ENCODE measurements around the gene ZCCHC8. TPM values are rescaled to one million over a fixed set of nuclear protein-coding genes. Genes with fewer than 3 reads are reported as not detected.
A peak's percentile ranks its signal among the peaks of the same experiment; 100 is the strongest.

Gene ZCCHC8
- total RNA-seq: 9.9 TPM

DNA sequence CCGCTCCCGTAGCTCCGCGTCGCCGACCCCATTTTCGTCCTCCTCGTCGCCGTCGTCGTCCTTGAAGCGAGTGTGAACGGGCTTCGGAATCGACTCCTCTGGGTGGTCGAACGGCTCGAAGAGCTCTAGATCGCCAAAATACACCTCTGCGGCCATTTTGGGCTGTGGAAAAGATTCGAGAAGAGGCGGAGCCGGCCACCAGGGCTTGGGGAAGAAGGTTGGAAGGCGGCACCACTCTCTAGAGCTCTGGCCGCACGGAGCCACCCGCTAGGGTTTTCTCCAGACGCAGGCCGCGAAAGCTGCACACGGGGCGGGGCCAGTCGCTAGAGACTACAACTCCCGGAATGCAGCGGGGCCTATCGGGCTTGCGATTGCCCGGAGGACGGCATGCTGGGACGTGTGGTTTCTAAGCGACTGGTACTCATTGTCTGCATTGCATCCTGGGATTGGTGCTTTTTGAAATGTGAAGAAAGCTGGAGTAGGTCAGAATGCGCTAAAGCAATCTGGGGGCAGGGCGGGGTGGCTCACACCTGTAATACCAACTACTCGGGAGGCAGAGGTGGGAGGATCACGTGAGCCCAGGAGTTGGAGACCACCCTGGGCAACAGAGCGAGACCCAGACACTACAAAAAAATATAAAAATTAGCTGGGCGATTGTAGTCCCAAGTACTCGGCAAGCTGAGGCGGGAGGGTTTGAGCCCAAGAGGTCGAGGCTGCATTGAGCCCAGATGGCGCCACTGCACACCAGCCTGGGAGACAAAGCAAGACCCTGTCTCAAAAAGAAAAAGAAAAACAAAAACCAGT is at the start of gene ZCCHC8:
TSS of gene ZCCHC8 (minus strand) at position 248 of the 804 bp plus-strand sequence. CDS start at position 156, 92 bp downstream.
- peak; percentile 97 for ATAC-seq
- peak; percentile 98 for DNase-seq (ENCODE audit: low spot score)

DNA sequence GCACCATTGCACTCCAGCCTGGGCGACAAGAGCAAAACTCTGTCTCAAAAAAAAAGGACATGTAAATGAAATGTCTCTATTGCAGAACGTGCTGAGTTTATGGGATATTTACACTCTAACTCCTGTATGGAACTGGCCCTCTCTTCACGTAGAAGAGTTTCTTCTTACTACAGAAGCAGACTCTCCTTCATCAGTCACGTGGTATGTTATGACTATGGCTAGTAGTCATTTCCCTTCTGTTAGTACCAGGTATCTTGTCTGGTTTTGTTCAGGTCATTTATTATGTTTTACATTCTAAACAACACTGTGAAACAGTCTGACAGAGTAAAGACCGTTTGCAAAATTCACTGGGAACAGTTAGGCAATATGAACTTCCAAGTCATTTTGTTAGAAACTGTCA is 46.6 kb upstream of the ZCCHC8 start:
- ATAC-seq (no peak), DNase-seq (ENCODE audit: low spot score) (no peak)

DNA sequence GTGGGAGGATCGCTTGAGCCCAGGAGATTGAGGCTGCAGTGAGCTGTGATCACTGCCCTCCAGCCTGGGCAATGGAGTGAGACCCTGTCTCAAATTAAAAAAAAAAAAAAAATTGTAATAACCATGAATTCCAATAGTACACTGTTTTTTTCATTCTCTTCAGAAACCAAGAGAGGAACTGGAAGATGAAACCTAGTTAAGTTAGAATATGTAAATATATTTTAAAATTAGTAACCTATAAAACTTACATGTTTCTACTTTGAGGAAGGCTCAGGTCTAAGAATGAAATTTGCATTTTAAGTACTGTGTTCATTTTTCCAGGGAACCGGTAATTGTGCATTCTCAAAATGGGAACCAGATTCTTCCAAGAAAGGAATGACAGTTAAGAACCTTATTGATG is 45.1 kb upstream of the ZCCHC8 start:
- ATAC-seq (no peak), DNase-seq (ENCODE audit: low spot score) (no peak)

DNA sequence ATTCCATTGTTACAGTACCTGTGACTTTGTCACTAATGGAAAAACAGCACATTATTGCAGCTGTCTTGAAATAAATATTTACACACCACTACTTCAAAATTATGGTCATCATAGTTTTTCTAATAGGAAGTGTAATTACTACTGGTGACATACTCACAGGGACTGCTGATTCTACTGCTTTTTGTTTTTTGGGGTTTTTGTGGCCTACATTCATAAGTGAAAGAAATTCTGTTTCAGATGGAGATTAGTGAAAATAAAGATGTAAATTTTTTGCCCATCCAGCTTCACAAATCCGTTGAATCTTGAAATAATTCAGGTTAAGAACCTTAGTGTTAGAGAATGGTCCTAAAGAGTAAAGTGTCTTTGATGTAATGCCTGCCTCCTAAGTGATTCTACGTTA is 43.8 kb upstream of the ZCCHC8 start:
- DNase-seq (ENCODE audit: low spot score) (no peak), ATAC-seq (no peak)

DNA sequence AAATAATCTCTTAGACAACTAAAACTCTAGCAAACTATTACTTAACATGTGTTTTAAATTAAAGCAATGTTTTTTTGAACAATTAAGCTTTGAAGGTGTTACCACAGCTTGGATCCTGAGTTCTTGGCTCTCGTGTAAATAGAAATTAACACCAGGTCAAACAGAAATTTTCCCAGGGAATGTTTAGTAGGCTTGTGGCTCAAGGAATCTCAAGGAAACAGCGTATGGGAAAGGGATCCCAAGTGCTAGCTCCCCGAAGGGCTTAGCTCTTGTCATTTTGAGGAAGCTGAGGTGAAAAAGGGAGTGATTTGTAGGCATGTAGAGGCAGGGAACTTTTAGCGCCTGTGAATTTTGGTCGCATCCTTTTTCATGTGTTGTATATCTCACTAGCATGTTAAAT is 37.8 kb upstream of the ZCCHC8 start:
- no peak for DNase-seq (ENCODE audit: low spot score)
- ATAC-seq: no peak

DNA sequence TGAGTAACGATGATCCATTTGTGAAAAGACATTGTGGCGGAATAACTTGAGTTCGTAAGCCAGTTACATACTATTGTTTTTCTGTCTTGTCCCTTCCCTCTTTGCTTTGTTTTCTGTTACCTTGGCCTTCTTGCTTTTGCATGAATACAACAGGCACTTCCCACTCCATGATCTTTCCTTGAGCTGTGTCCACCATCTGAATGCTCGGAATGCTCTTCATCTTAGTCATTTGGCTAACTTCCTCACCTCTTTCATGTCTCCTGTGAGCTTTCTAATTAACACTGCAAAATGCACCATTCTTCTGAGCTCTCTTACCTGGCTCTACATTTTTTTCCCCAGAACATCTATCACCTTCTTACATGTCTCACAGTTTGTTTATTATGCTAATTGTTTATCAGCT is 36.3 kb upstream of the ZCCHC8 start:
- ATAC-seq: no peak
- no peak for DNase-seq (ENCODE audit: low spot score)

DNA sequence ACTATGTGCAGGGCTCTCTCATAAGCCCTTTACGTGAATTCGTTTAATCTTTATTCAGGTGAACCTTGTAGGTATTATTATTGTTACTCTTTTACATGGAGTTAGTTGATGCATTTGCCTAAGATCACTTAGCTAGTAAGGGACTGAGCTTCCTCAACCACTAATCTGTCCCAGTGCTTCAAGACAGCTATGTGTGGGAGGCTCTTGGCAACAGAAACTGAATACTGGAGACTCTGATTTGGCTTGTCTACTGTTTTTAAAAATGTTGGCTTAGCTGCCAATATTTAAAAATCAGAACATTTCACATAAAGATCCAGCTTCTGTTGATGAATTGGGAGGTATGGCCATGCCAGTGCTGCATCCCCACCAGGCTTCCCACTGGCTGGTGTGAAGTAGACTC is 33.1 kb upstream of the ZCCHC8 start:
- DNase-seq (ENCODE audit: low spot score) (no peak), ATAC-seq (no peak)

DNA sequence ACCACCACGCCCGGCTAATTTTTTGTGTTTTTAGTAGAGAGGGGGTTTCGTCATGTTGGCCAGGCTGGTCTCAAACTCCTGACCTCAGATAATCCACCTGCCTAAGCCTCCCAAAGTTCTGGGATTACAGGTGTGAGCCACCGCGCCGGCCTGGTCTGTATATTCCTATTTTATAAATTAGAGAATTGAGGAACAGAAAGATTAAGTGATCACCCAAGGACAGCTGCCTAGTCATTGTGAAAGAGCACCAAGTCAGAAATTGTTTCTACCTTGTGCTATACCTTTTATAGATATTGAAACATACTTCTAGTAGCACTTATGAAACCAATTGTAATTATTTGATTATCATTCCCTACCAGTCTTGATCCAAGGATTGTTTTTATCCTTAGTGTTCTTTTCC is 28.3 kb upstream of the ZCCHC8 start:
- no peak for DNase-seq (ENCODE audit: low spot score)
- ATAC-seq: no peak

DNA sequence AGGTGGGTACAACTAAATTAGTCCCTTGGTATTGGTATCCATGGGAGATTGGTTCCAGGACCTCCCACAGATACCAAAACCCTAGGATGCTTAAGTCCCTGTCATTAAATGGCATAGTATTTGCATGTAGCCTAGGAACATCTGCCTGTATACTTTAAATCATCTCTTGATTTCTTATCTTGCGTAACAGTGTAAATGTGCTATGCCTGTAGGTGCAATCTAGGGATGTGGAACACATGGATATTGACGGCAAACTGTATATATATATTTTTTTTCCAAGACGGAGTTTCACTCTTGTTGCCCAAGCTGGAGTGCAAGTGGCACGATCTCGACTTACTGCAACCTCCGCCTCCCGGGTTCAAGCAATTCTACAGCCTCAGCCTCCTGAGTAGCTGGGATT is 27.9 kb upstream of the ZCCHC8 start:
- DNase-seq (ENCODE audit: low spot score): no peak
- no peak for ATAC-seq

DNA sequence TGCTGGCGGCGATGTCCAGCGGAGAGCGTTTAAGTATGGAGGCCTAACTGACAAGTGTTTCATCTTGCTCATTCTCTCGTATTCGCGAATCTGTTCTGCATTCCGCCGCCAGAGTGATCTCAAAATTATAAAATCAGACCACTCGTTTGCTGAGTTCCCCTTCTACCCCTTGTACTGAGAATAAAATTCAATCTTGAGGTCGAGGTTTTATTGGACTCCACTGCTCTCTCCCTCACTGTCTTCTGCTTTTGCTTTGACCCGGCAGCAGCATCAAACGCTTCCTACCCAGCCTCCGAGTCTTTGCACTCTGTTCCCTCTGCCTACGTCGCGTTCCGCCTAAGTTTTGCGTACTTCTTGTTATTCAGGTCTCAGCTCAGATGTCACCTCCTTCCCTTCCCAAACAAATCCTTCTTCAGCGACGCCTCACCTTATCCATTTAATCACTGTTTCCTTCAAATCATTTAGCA is 26.8 kb upstream of the ZCCHC8 start:
- no peak for ATAC-seq
- DNase-seq (ENCODE audit: low spot score): no peak

DNA sequence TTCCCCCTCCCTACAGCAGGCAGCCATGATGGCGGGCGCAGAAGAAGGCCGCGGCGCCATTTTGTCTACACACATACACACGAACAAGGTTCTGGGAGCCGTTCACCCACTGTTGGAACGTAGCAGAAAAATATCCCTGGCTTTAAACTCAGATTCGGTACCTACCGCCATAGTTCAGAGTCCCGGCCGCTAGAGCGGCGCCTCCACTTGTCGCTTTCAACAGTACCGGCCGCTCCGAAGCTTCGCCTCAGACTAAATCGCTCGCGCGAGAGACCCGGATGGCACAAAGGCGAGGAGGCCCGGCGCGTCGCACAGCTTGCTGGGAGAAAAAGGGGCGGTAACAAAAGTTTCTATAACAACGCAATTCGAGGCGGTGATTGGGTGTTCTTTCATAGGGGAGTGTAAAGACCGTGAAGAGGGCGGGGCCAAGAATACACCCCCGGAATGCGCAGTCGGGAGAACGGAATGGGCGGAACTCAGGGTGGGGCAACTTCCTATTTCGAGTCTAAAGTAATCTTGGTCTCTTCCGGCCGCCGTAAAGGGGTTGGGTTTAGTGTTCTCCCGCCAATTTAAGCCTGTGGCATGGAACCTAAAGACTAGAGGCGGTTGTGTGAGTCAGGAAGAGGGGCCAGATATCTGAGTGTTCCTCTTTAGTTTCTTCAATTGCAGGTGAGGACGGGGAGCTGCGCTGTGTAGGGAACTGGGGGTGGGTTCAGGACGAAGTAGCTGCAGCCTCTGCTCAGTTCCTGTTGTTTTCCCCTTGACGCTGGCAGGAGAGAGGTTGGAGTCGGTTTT is 26.1 kb upstream of the ZCCHC8 start, which contains the start of the genes KNTC1 and RSRC2:
TSS of gene KNTC1 (plus strand) at position 567 of the 795 bp plus-strand sequence. CDS start 2,815 bp downstream, outside the sequence.
TSS of gene RSRC2 (minus strand) at position 254 of the 795 bp plus-strand sequence. CDS start at position 171, 83 bp downstream.
- DNase-seq (ENCODE audit: low spot score): peak; percentile 99
- ATAC-seq: peak; percentile 94

DNA sequence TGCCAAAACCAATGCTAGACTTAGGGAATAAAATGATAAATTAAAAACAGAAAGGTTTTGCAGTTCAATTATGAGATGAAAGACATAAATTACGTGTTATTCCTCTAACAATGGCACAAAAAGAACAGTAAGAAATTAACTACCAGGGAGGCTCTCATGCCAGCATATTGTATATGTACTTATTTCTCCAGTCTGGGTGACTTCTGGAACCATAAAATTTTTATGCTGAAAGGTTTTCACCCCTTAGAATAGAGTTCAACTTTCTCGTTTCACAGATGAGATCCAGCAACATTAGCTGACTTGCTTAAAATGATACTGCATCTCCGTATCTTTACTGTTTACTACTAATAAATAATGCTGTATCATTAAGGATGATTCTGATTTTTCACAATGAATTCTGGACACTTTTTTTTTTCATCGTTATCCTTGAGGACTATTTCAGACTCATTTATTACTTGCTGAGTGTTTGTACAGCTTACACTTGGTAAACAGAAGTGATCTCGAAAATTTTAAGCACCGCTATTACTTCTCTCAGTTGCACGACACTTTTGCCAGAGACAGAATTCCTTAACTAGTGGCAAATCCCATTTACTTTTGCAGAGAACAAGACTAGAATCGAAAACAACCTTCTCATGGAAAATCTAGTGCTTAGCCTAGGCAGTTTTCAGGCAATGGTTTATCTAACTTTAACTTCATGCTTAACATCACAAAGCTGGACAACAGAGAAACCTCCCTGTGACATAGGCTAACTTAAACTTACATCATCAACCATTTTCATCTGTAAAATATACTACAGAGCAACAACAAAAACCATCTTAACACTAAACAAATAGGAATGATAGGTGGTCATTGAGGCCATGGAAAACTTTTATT is 23.4 kb upstream of the ZCCHC8 start:
- ATAC-seq: no peak
- DNase-seq (ENCODE audit: low spot score): no peak

DNA sequence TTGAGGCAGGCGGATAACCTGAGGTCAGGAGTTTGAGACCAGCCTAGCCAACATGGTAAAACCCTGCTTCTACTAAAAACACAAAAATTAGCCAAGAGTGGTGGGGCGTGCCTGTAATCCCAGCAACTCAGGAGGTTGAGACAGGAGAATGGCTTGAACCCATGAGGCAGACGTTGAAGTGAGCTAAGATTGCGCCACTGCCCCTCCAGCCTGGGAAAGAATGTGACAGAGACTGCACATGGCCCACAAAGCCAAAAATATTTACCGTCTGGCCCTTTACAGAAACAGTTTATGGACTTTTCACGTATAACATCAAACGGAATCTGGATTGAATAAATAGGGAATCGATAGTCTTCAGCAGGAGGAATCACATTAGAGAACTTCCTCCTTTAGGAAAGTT is 22.5 kb upstream of the ZCCHC8 start:
- no peak for DNase-seq (ENCODE audit: low spot score)
- ATAC-seq: no peak

DNA sequence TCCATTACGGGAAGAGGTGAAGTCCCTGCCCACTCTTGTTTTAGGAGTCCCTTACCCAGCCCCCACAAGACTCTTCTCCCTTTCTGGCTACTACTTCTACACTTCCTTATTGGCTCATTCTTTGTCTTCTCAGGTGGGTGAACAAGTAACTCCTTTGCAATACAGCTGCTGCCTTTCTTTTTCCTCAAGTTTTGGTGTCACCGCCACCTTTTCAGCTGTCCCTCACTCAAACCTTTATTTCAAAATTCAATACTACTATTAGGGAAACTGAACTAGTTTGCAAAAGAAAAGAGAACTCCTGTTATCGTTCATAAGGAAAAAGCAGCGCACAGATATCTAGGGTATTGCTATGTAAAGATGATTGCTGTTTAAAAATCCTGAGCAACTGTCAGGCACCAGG is 19.9 kb upstream of the ZCCHC8 start:
- ATAC-seq (no peak), DNase-seq (ENCODE audit: low spot score) (no peak)

DNA sequence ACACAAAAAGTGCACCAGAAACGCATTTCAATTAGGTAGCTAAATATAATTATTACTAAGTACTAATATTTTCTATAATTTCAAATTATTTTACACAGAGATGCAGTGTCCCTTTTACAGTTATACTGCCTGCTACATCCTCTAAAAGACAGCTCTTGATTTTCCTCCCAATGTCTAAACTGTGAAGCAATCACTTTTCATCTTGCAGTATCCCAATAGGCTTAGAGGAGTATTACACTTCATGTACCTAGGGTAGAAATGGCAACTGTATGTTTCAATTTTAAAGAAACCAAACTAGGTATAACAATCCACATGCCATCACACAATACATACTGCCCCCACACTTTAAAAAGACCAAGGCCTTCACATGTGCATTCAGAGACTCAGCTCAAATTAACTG is 18.7 kb upstream of the ZCCHC8 start:
- DNase-seq (ENCODE audit: low spot score) (no peak), ATAC-seq (no peak)

DNA sequence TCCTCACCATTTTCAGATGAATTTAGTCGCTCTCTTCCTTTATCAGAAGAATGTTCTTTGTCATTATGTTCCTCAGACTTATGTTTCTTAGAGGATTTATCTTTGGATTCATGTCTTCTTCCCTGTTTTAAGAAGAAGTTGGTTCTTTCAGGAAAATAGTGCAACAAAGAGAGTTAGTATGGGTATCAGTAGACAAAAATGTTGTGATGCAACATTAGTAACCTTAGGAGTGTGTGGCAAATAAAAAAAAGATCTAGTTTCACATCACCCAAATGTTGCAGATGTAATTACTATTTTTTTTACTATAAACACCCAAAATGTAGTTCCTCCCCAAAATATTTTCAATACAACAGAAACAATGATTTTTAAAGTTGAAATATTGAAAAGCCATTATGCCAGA is 18.2 kb upstream of the ZCCHC8 start:
- no peak for DNase-seq (ENCODE audit: low spot score)
- ATAC-seq: no peak

DNA sequence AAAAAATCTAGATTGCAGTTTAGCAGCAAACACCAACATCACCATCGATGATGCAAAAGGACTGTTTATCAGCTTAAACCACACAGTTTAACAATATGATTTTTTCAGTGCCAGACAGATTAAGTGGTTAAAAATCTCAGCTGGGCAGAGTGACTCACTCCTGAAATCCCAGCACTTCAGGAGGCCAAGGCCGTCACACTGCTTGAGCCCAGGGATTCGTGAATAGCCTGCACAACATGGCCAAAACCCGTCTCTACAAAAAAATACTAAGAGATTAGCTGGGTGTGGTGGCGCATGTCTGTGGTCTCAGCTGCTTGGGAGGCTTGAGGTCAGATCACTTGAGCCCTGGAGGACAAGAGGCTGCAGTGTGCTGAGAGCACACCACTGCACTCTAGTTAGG is 17.1 kb upstream of the ZCCHC8 start:
- ATAC-seq: no peak
- DNase-seq (ENCODE audit: low spot score): no peak

DNA sequence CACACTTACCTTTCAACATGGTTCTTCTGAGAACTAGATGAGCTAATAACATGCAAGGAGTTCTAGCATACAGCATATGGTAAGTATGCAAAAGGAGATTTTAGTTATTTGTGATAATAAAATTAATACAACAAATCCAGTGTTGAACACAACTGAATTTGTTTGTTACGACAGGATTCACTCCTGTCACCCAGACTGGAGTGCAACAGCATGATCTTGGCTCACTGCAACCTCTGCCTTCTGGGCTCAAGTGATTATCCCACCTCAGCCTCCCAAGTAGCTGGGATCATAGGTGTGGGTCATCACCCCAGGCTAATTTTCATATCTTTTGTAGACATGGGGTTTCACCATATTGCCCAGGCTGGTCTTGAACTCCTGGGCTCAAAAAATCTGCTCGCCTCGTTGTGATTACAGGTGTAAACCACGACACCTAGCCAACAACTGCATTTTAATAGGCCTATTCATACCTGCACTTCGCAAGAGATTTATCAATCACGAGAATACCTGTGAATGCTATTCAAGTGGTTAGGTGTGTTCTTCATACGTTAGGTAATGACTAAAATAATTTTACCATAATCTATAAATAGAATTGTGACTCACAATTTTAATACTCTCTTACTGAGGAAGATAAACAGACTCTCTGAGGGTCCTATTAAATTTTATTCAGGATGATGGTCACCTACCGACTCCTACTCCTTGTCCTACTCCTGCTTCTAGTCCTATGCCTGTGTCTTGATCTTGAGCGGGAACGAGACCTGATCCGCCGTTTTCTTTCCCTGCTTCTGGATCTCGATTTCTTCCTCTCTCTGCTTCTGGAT is 16.0 kb upstream of the ZCCHC8 start:
- ATAC-seq: no peak

DNA sequence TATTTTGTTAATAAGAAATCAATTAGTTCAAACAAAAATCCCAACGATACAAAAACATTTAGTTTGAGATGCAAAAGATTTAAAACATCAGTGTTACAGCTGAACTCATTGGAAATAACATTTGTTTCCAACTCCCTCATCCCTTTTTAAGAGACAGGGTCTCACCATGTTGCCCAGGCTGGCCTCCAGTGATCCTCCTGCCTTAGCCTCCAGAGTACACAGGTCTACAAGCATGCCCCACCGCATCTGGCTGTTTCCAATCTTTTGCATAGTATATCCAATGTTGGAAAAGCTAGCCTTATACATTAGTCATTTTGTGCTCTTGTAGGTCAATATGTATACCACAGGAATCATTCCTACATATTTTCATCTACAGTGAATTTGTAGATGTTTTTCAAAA is 14.5 kb upstream of the ZCCHC8 start:
- ATAC-seq (no peak), DNase-seq (ENCODE audit: low spot score) (no peak)

More for the DNA sequence above, 16.0 kb upstream of the ZCCHC8 start:
- DNase-seq (ENCODE audit: low spot score): no peak

DNA sequence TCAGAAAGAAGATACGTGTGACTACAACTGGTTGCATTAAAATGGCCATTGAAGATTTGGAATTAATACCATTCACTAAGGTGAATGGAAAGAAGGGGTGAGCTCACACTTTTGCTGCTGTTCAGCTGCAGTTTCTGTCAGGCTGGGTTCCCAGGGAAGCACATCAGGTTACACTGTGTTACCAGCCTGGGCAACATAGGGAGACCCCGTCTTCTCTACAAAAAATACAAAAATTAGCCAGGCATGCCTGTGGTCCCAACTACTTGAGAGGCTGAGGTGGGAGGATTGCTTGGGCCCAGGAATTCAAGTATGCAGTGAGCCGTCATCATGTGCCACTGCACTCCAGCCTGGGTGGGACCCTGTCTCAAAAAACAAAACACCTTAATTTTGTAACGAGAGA is 12.9 kb upstream of the ZCCHC8 start:
- ATAC-seq (no peak), DNase-seq (ENCODE audit: low spot score) (no peak)
